ENCODE measurements around the gene ALOX15. TPM values are rescaled to one million over a fixed set of nuclear protein-coding genes. Genes with fewer than 3 reads are reported as not detected.
"Not testable (repeated sequence)": the region's sequence is repeated elsewhere in the genome, so short reads cannot be mapped to it uniquely, and the experiment has no call there.

Gene ALOX15
- total and polyA plus RNA-seq, 10 donors = 0.04 to 2.6 (median 0.70) TPM; not detected in 1

DNA sequence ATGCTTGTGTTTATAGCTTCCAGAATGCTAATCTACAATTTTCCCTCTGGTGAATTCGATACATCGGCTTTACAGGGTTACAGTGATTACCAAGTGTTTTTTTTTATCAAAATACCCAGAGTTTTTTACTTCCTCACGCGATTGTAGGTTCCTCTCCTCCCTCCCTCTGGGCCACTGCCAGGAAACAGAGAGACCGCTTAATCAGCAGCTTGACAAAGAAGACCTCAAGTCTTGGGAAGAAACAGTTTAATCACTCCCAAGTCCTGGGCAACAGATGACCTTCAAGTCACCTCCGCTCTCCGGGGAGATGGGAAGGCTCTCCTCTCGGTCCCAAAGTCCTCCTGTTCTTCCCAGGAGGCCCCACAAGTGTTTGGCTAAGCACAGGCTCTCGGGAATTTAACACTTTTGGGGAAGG lies 33.7 kb downstream of the ALOX15 start:
- Histone ChIP-seq H3K36me3 (no peaks in the 10 kb centered on the region), H3K4me3 (no peak overlapping the region), H3K27me3 (replicated peaks in 1 of 7) (peaks cover 0 to 8% (median 0%) of the 10 kb centered on the region in 7 donors), H3K4me1 (peaks cover 0 to 36% (median 15%) of the 10 kb centered on the region in 6 donors), H3K27ac (peak overlapping the region; percentile 18 to 75 (median 58)), H3K9me3 (no peaks in the 10 kb centered on the region)
- WGBS, 5 donors = 4 to 12% (median 8%) methylated on average over 9 of the region's 9 CpGs
- intact Hi-C loops (cut with DNase I; ENCODE audit: low total_unique reads) = no loop called here
- TF ChIP-seq, protein P1, sequence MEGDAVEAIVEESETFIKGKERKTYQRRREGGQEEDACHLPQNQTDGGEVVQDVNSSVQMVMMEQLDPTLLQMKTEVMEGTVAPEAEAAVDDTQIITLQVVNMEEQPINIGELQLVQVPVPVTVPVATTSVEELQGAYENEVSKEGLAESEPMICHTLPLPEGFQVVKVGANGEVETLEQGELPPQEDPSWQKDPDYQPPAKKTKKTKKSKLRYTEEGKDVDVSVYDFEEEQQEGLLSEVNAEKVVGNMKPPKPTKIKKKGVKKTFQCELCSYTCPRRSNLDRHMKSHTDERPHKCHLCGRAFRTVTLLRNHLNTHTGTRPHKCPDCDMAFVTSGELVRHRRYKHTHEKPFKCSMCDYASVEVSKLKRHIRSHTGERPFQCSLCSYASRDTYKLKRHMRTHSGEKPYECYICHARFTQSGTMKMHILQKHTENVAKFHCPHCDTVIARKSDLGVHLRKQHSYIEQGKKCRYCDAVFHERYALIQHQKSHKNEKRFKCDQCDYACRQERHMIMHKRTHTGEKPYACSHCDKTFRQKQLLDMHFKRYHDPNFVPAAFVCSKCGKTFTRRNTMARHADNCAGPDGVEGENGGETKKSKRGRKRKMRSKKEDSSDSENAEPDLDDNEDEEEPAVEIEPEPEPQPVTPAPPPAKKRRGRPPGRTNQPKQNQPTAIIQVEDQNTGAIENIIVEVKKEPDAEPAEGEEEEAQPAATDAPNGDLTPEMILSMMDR (IDR thresholded peaks at IDR 0.05 in 8 of 11, conservative IDR thresholded peaks at IDR 0.05 in 3 of 11) = no peak
- TF ChIP-seq POLR2AphosphoS5 (IDR thresholded peaks at IDR 0.05) (peak in 1 of 3 donors; percentile 34), POLR2A (IDR thresholded peaks at IDR 0.05) (no peak)
- DNase-seq = no peak

DNA sequence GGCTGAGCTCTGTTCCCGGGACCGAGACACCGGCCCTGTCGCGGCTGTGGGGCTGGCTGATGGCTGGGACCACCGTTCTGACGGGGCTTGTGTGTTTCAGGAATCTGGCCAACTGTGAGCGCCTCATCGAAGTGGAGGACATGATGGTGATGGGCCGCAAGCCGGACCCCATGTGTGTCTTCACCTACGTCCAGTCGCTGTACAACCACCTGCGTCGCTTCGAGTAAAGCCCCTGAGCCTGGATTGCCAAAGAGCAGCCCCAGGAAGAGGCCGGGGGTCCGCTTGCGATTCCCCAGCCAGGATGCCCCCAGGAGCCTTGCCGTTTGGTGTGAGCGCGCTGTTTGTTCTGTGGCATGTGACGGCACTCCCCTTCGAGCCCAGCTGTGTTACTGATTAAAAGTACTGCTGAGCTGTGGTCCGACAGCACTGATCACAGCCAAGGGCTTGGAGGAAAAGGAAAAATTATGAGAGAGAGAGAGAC lies 34.2 kb downstream of the ALOX15 start:
- H3K36me3 ChIP-seq = no peaks in the 10 kb centered on the region
- intact Hi-C loops (cut with DNase I; ENCODE audit: low total_unique reads) = no loop called here
- peak overlapping the region in 6 of 8 donors; percentile 18 to 75 (median 70) for H3K27ac ChIP-seq
- DNase-seq = no peak
- TF ChIP-seq POLR2AphosphoS5 (IDR thresholded peaks at IDR 0.05) (no peak), POLR2A (IDR thresholded peaks at IDR 0.05) (no peak)
- TF ChIP-seq, protein P1 (IDR thresholded peaks at IDR 0.05 in 8 of 11, conservative IDR thresholded peaks at IDR 0.05 in 3 of 11) = no peak
- H3K4me3 ChIP-seq = no peak overlapping the region
- WGBS, 5 donors = 66 to 75% (median 73%) methylated on average over 18 to 25 of the region's 25 CpGs
- peaks cover 0 to 8% (median 0%) of the 10 kb centered on the region in 7 donors for H3K27me3 ChIP-seq (replicated peaks in 1 of 7)
- no peaks in the 10 kb centered on the region for H3K9me3 ChIP-seq
- peaks cover 0 to 36% (median 15%) of the 10 kb centered on the region in 6 donors for H3K4me1 ChIP-seq

DNA sequence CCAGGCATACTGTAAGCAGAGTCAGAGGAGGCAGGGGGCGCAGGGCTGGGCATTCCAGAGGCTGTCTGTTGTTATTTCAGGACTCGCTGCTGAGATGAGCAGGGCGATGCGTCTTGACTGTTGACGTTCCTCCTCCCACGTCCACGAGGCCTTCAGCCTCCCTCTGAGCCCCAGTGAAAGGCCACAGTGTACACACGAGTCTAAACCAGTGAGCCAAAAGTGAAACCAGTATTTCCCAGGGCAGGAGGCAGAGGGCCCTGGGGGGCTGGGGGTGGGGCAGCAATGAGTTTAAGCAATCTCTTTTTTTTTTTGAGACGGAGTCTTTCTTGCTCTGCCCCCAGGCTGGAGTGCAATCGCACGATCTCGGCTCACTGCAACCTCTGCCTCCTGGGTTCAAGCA lies 35.7 kb downstream of the ALOX15 start:
- Histone ChIP-seq H3K9me3 (no peaks in the 10 kb centered on the region), H3K36me3 (no peaks in the 10 kb centered on the region), H3K27me3 (replicated peaks in 1 of 7) (peaks cover 0 to 8% (median 0%) of the 10 kb centered on the region in 7 donors), H3K27ac (peak overlapping the region in 5 of 8 donors; percentile 26 to 71 (median 69)), H3K4me3 (no peak overlapping the region), H3K4me1 (peaks cover 0 to 36% (median 15%) of the 10 kb centered on the region in 6 donors)
- DNase-seq = no peak
- TF ChIP-seq POLR2AphosphoS5 (IDR thresholded peaks at IDR 0.05) (peak in 2 of 3 donors; percentile 25 to 54), POLR2A (IDR thresholded peaks at IDR 0.05) (no peak)
- TF ChIP-seq, protein P1 (IDR thresholded peaks at IDR 0.05 in 8 of 11, conservative IDR thresholded peaks at IDR 0.05 in 3 of 11) = no peak
- WGBS, 5 donors = 48 to 60% (median 59%) methylated on average over 12 of the region's 12 CpGs
- intact Hi-C loops (cut with DNase I; ENCODE audit: low total_unique reads) = no loop called here

DNA sequence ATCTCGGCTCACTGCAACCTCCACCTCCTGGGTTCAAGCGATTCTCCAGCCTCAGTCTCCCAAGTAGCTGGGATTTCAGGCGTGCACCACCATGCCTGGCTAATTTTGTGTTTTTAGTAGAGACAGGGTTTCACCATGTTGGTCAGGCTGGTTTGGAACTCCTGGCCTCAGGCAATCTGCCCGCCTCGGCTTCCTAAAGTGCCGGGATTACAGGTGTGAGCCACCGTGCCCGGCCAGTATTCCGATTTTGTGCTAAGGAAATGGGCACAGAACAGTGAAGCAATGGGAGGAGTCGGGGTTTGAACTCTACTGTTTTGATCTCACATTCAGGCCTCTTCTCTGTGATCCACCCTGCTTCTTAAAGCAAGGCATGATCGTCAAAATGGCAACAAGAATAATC lies 36.7 kb downstream of the ALOX15 start:
- H3K36me3 ChIP-seq; H3K9me3 ChIP-seq; H3K4me3 ChIP-seq; intact Hi-C loops (cut with DNase I; ENCODE audit: low total_unique reads); DNase-seq: not testable (repeated sequence)
- H3K27ac ChIP-seq = peak overlapping the region in 2 of 8 donors; percentile 5 to 28
- WGBS, 5 donors = 88 to 96% (median 91%) methylated on average over 11 of the region's 11 CpGs
- H3K4me1 ChIP-seq = peaks cover 0 to 38% (median 15%) of the 10 kb centered on the region in 6 donors
- peaks cover 0 to 17% (median 0%) of the 10 kb centered on the region in 7 donors for H3K27me3 ChIP-seq (replicated peaks in 1 of 7)

Measured in spleen (tissue), 11 donors.